ACC112 (cell line): ENCODE results near the gene CSMD2.

Experiments used
- H2AFZ ChIP-seq: fragments of 200-600 bp; sonication (generic); one replicate; pipeline ENCODE4 v1.6.0; 2017; ENCODE audit warnings: antibody characterized with exemption, low read length; ENCODE audit not compliant: unreplicated experiment
- H3K27ac ChIP-seq: fragments of 200-600 bp; sonication (generic); 2 replicates; pipeline ENCODE4 v1.5.1; 2014; ENCODE audit warnings: low read depth, mild to moderate bottlenecking, antibody characterized with exemption, low read length, moderate library complexity
- H3K27me3 ChIP-seq: fragments of 200-600 bp; sonication (generic); 2 replicates; pipeline ENCODE4 v1.6.1; 2014; ENCODE audit warnings: mild to moderate bottlenecking, antibody characterized with exemption, low read length, moderate library complexity, mixed read lengths; ENCODE audit not compliant: insufficient read depth
- H3K36me3 ChIP-seq: fragments of 200-600 bp; sonication (generic); 2 replicates; pipeline ENCODE4 v1.6.1; 2016; ENCODE audit warnings: mild to moderate bottlenecking, antibody characterized with exemption, low read length, moderate library complexity, mixed read lengths; ENCODE audit not compliant: insufficient read depth
- H3K4me1 ChIP-seq: fragments of 200-600 bp; sonication (generic); one replicate; pipeline ENCODE4 v1.6.1; 2016; ENCODE audit warnings: low read length, mixed read lengths; ENCODE audit not compliant: insufficient read depth, unreplicated experiment, control insufficient read depth
- H3K4me3 ChIP-seq: fragments of 200-600 bp; sonication (generic); 2 replicates; pipeline ENCODE4 v1.5.1; 2014; ENCODE audit warnings: mild to moderate bottlenecking, low read depth, low read length
- H3K79me2 ChIP-seq: fragments of 200-600 bp; sonication (generic); one replicate; pipeline ENCODE4 v1.6.0; 2016; ENCODE audit warnings: low read length; ENCODE audit not compliant: control insufficient read depth, unreplicated experiment, insufficient read depth

The CSMD2 gene

GRCh38 chr1:33685256-33685655, 479.8 kb downstream of the CSMD2 start:
- no peaks in the 10 kb centered on the region for H3K4me1 ChIP-seq
- H2AFZ ChIP-seq = no peak overlapping the region
- no peaks in the 10 kb centered on the region for H3K27me3 ChIP-seq
- H3K36me3 ChIP-seq = no peaks in the 10 kb centered on the region
- H3K4me3 ChIP-seq = no peak overlapping the region
- H3K27ac ChIP-seq = no peak overlapping the region
- no peaks in the 10 kb centered on the region for H3K79me2 ChIP-seq

GRCh38 chr1:33684396-33685179, 480.4 kb downstream of the CSMD2 start:
- H3K27ac ChIP-seq = no peak overlapping the region
- no peak overlapping the region for H2AFZ ChIP-seq
- H3K4me1 ChIP-seq = no peaks in the 10 kb centered on the region
- no peak overlapping the region for H3K4me3 ChIP-seq
- H3K79me2 ChIP-seq = no peaks in the 10 kb centered on the region
- H3K36me3 ChIP-seq = no peaks in the 10 kb centered on the region
- H3K27me3 ChIP-seq = no peaks in the 10 kb centered on the region

GRCh38 chr1:33683913-33684312, 481.1 kb downstream of the CSMD2 start:
- H2AFZ ChIP-seq = no peak overlapping the region
- H3K4me1 ChIP-seq = no peaks in the 10 kb centered on the region
- H3K36me3 ChIP-seq = no peaks in the 10 kb centered on the region
- H3K79me2 ChIP-seq = no peaks in the 10 kb centered on the region
- H3K27me3 ChIP-seq = no peaks in the 10 kb centered on the region
- no peak overlapping the region for H3K27ac ChIP-seq
- no peak overlapping the region for H3K4me3 ChIP-seq

GRCh38 chr1:33682371-33682770, 482.7 kb downstream of the CSMD2 start:
- Histone ChIP-seq H3K27ac (no peak overlapping the region), H3K36me3 (no peaks in the 10 kb centered on the region), H2AFZ (no peak overlapping the region), H3K79me2 (no peaks in the 10 kb centered on the region), H3K27me3 (no peaks in the 10 kb centered on the region), H3K4me1 (no peaks in the 10 kb centered on the region), H3K4me3 (no peak overlapping the region)

- H3K36me3 ChIP-seq = no peaks in the 10 kb centered on the region
- no peak overlapping the region for H2AFZ ChIP-seq
- H3K27ac ChIP-seq = no peak overlapping the region
- no peaks in the 10 kb centered on the region for H3K4me1 ChIP-seq
- H3K27me3 ChIP-seq = no peaks in the 10 kb centered on the region
- H3K4me3 ChIP-seq = no peak overlapping the region
- H3K79me2 ChIP-seq = no peaks in the 10 kb centered on the region
Observed at GRCh38 chr1:33680281-33680840, 484.7 kb downstream of the CSMD2 start.

GRCh38 chr1:33670567-33670966, 494.5 kb downstream of the CSMD2 start:
- no peaks in the 10 kb centered on the region for H3K27me3 ChIP-seq

GRCh38 chr1:33668695-33669094, 496.3 kb downstream of the CSMD2 start:
- no peak overlapping the region for H3K4me3 ChIP-seq
- no peaks in the 10 kb centered on the region for H3K36me3 ChIP-seq
- no peaks in the 10 kb centered on the region for H3K27me3 ChIP-seq

More at GRCh38 chr1:33670567-33670966, 494.5 kb downstream of the CSMD2 start:
- no peak overlapping the region for H3K4me3 ChIP-seq
- no peak overlapping the region for H2AFZ ChIP-seq
- H3K36me3 ChIP-seq = no peaks in the 10 kb centered on the region
- no peak overlapping the region for H3K27ac ChIP-seq
- H3K79me2 ChIP-seq = no peaks in the 10 kb centered on the region
- no peaks in the 10 kb centered on the region for H3K4me1 ChIP-seq

GRCh38 chr1:33667386-33668282, 497.4 kb downstream of the CSMD2 start:
- H3K27me3 ChIP-seq = no peaks in the 10 kb centered on the region
- no peak overlapping the region for H3K4me3 ChIP-seq
- no peak overlapping the region for H2AFZ ChIP-seq
- no peaks in the 10 kb centered on the region for H3K4me1 ChIP-seq
- no peaks in the 10 kb centered on the region for H3K36me3 ChIP-seq
- no peaks in the 10 kb centered on the region for H3K79me2 ChIP-seq
- H3K27ac ChIP-seq = no peak overlapping the region

More at GRCh38 chr1:33668695-33669094, 496.3 kb downstream of the CSMD2 start:
- Histone ChIP-seq H3K27ac (no peak overlapping the region), H2AFZ (no peak overlapping the region), H3K4me1 (no peaks in the 10 kb centered on the region), H3K79me2 (no peaks in the 10 kb centered on the region)

- Histone ChIP-seq H3K36me3 (no peaks in the 10 kb centered on the region), H3K4me3 (no peak overlapping the region), H3K4me1 (no peaks in the 10 kb centered on the region), H3K27ac (no peak overlapping the region), H3K27me3 (no peaks in the 10 kb centered on the region), H2AFZ (no peak overlapping the region), H3K79me2 (no peaks in the 10 kb centered on the region)
Observed at GRCh38 chr1:33666616-33667015, 498.4 kb downstream of the CSMD2 start.

GRCh38 chr1:33661811-33662454, 503.1 kb downstream of the CSMD2 start:
- Histone ChIP-seq H3K4me3 (no peak overlapping the region), H3K27me3 (no peaks in the 10 kb centered on the region), H3K27ac (no peak overlapping the region), H3K79me2 (no peaks in the 10 kb centered on the region), H2AFZ (no peak overlapping the region), H3K36me3 (no peaks in the 10 kb centered on the region), H3K4me1 (no peaks in the 10 kb centered on the region)
